A549 (cell line): ENCODE measurements around the gene MR1. TPM values are rescaled to one million over a fixed set of nuclear protein-coding genes. Genes with fewer than 3 reads are reported as not detected.

Source experiments
- ATAC-seq, 2 experiments: fragments of 200-7000 bp in 1 of 2; fragments of >200 bp in 1 of 2; cut with Nextera tagmentation in 1 of 2; cut with Tn5 transposase in 1 of 2; 3 replicates each; pipeline versions ENCODE4 v1.8.0 to v1.9.1; 2018 to 2020; ENCODE audit warnings: mild to moderate bottlenecking in 1 of 2, moderate library complexity in 1 of 2
- CTCF ChIA-PET: fragments of 300-600 bp; sonication (Branson Sonifier 250); formaldehyde crosslinking; extraction: SDS; loops from one replicate; lab custom pipeline; 2021; ENCODE audit warnings: antibody characterized with exemption, inconsistent platforms; lab: Yijun Ruan, JAX
- POLR2A ChIA-PET: fragments of 350-600 bp; formaldehyde crosslinking; extraction: SDS; loops from one replicate; lab custom pipeline; 2021; ENCODE audit warnings: antibody characterized with exemption, inconsistent platforms; lab: Yijun Ruan, JAX
- DNase-seq, 2 experiments: peaks; one replicate each; pipeline versions ENCODE4 v3.0.0 to v3.0.0-alpha.2; 2011 to 2016; ENCODE audit warnings: low read depth in 1 of 2, low spot score in 1 of 2
- FAIRE-seq: peaks from 2 replicates; lab custom pipeline; 2011; peaks lifted over from hg19 to GRCh38; lab: Jason Lieb, UNC
- H3K27ac ChIP-seq, 2 experiments: fragments of >200 bp; sonication (Bioruptor Twin); formaldehyde crosslinking; 3 replicates each; pipeline ENCODE4 v1.5.1; 2016 to 2017
- H3K4me1 ChIP-seq: fragments of >200 bp; sonication (Bioruptor Twin); formaldehyde crosslinking; 3 replicates; pipeline ENCODE4 v1.6.1; 2016
- H3K4me2 ChIP-seq: fragments of >200 bp; sonication (Bioruptor Twin); formaldehyde crosslinking; 3 replicates; pipeline ENCODE4 v1.6.1; 2016
- H3K4me3 ChIP-seq: fragments of >200 bp; sonication (Bioruptor Twin); formaldehyde crosslinking; 3 replicates; pipeline ENCODE4 v1.5.1; 2016
- H3K9me3 ChIP-seq: fragments of >200 bp; sonication (Bioruptor Twin); formaldehyde crosslinking; 3 replicates; pipeline ENCODE4 v1.6.1; 2016
- BCL3 ChIP-seq: fragments of >200 bp; sonication (Bioruptor Twin); formaldehyde crosslinking; IDR thresholded peaks from 3 replicates; pipeline ENCODE4 v1.6.1; 2016
- BHLHE40 ChIP-seq: IDR thresholded peaks from 2 replicates; pipeline ENCODE4 v1.6.1; 2012; ENCODE audit warnings: low read depth, low read length, inconsistent platforms
- CBX2 ChIP-seq: fragments of 200-600 bp; sonication (generic); IDR thresholded peaks from 2 replicates; pipeline ENCODE4 v1.6.1; 2016; ENCODE audit warnings: low read depth, mild to moderate bottlenecking, borderline replicate concordance
- EHF ChIP-seq: fragments of 250-450 bp; sonication (Bioruptor Pico); IDR thresholded peaks from 2 replicates; pipeline ENCODE4 v1.5.0; 2020; ENCODE audit warnings: mild to moderate bottlenecking
- EHMT2 ChIP-seq: fragments of 200-600 bp; sonication (generic); IDR thresholded peaks from 2 replicates; pipeline ENCODE4 v1.6.1; 2016; ENCODE audit warnings: antibody characterized with exemption, low read depth, mild to moderate bottlenecking, moderate library complexity
- FOSB ChIP-seq: fragments of 250-450 bp; sonication (Bioruptor Pico); IDR thresholded peaks from 2 replicates; pipeline ENCODE4 v1.5.0; 2020; ENCODE audit warnings: mild to moderate bottlenecking, moderate library complexity
- GATA3 ChIP-seq: IDR thresholded peaks from 2 replicates; pipeline ENCODE4 v1.6.1; 2012; ENCODE audit warnings: borderline replicate concordance
- HDAC2 ChIP-seq: fragments of 200-600 bp; sonication (generic); IDR thresholded peaks from 2 replicates; pipeline ENCODE4 v1.6.1; 2016
- HOXB13 ChIP-seq: fragments of 250-450 bp; sonication (Bioruptor Pico); IDR thresholded peaks from 2 replicates; pipeline ENCODE4 v1.5.0; 2020; ENCODE audit warnings: low read depth, mild to moderate bottlenecking, moderate library complexity
- JUN ChIP-seq, 2 experiments: fragments of >200 bp; sonication (Bioruptor Twin); formaldehyde crosslinking; IDR thresholded peaks; 2 replicates in 1 of 2; 3 replicates in 1 of 2; pipeline ENCODE4 v1.6.1; 2016 to 2017
- KDM5A ChIP-seq: fragments of 200-600 bp; sonication (generic); IDR thresholded peaks from 2 replicates; pipeline ENCODE4 v1.6.1; 2016; ENCODE audit warnings: antibody characterized with exemption, mild to moderate bottlenecking
- MYC ChIP-seq: IDR thresholded peaks from 2 replicates; pipeline ENCODE4 v1.6.1; 2012; ENCODE audit warnings: mild to moderate bottlenecking, inconsistent platforms, low read length, improper control_type of control experiment, borderline replicate concordance
- NPAS2 ChIP-seq: fragments of 250-450 bp; sonication (Bioruptor Pico); IDR thresholded peaks from 2 replicates; pipeline ENCODE4 v1.8.0; 2022; ENCODE audit warnings: mild to moderate bottlenecking, moderate library complexity, borderline replicate concordance
- NR3C1 ChIP-seq: fragments of >200 bp; sonication (Bioruptor Twin); formaldehyde crosslinking; IDR thresholded peaks from 3 replicates; pipeline ENCODE4 v1.6.1; 2017
- PBX3 ChIP-seq: IDR thresholded peaks from 2 replicates; pipeline ENCODE4 v1.6.1; 2012
- PHF8 ChIP-seq: fragments of 200-600 bp; sonication (generic); IDR thresholded peaks from 2 replicates; pipeline ENCODE4 v1.6.1; 2016; ENCODE audit warnings: low read depth, mild to moderate bottlenecking, antibody characterized with exemption, moderate library complexity, borderline replicate concordance
- POLR2A ChIP-seq: IDR thresholded peaks from 2 replicates; pipeline ENCODE4 v1.6.1; 2012; ENCODE audit warnings: mild to moderate bottlenecking, low read length
- RAD21 ChIP-seq, 2 experiments: fragments of >200 bp in 1 of 2; sonication (Bioruptor Twin) in 1 of 2; formaldehyde crosslinking in 1 of 2; IDR thresholded peaks in 1 of 2; conservative IDR thresholded peaks in 1 of 2; 2 replicates in 1 of 2; 3 replicates in 1 of 2; pipeline ENCODE4 v1.6.1; 2012 to 2018; ENCODE audit warnings: inconsistent platforms in 1 of 2
- REST ChIP-seq: fragments of 200-600 bp; sonication (generic); IDR thresholded peaks from 2 replicates; pipeline ENCODE4 v1.6.1; 2016; ENCODE audit warnings: antibody characterized with exemption, mild to moderate bottlenecking, moderate library complexity
- SREBF2 ChIP-seq: fragments of 450-650 bp; IDR thresholded peaks from 2 replicates; pipeline ENCODE4 v1.6.1; 2014; ENCODE audit warnings: mild to moderate bottlenecking, moderate library complexity
- WGBS: methylation state at CpG from one replicate; pipeline ENCODE4 v1.1.6; 2017; ENCODE audit errors: missing lambda C conversion rate; 5-methylcytosine and 5-hydroxymethylcytosine counted together
- polyA plus RNA-seq, 4 experiments: library from polyadenylated mRNA; depleted of rRNA in 3 of 4; stranded (reverse); fragments of >200 nt; fragmentation: RNase III in 1 of 4; extraction: RNeasy Plus Mini Kit Qiagen cat#74134 plus additional on column Dnase treatment in 1 of 4; gene quantifications; 2 replicates in 3 of 4; 3 replicates in 1 of 4; pipeline ENCODE4 v1.2.3, GENCODE V29; 2011 to 2017
- TF ChIP-seq, protein P1 (sequence below): fragments of 450-650 bp; IDR thresholded peaks from 2 replicates; pipeline ENCODE4 v1.6.1; 2014; ENCODE audit warnings: antibody characterized with exemption

MR1 gene
- polyA plus RNA-seq, 2 of the 4 experiments (the other 2 are of a cell fraction): 8.3 to 17.2 TPM

DNA sequence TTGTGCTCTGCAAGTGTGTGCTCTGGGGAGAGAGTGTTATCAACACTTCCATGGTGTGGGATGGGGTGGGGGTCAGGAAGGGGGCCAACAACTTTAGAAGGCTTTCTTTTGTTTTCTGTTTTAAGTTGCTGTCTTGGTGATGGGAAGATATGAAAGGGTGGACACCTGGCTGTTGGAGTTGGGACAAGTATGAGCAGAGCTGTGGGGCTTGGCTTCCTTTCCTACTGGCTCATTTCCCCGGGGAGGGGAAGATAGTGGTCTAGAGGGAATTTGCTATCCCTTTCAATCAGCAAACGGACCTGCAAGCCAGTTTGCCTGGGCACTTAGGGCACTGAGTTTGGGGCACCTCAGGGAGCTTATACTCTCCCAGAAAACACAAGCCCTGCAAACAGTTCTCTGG, 73.9 kb downstream of the MR1 start (continued):
- no peak for TF ChIP-seq REST
- TF ChIP-seq GATA3: no peak
- no peak for TF ChIP-seq BCL3
- no peak for TF ChIP-seq SREBF2
- no peak for TF ChIP-seq BHLHE40
- no peak for TF ChIP-seq POLR2A

GRCh38 chr1:181108304-181108867, 74.6 kb downstream of the MR1 start:
- CTCF ChIA-PET: interaction anchor here (1.0 to 48.3 kb wide), 6 partner anchors 7 to 227 kb away, joined by 3 to 774 read pairs (median 10); no protein-coding TSS in a partner anchor
- no peak for FAIRE-seq
- DNase-seq: no peak
- Histone ChIP-seq H3K4me3 (no peak overlapping the region), H3K9me3 (no peaks in the 10 kb centered on the region), H3K27ac (peak overlapping the region; percentile 93 to 98), H3K4me2 (peak overlapping the region; percentile 63), H3K4me1 (peaks cover 87% of the 10 kb centered on the region)
- 30% methylated on average over 7 of the region's 7 CpGs for WGBS
- no peak for ATAC-seq
- TF ChIP-seq PHF8 (no peak), EHMT2 (no peak), RAD21 (conservative IDR thresholded peaks at IDR 0.05 in 1 of 2, IDR thresholded peaks at IDR 0.05 in 1 of 2) (no peak), GATA3 (no peak), FOSB (no peak), JUN (IDR thresholded peaks at IDR 0.05) (no peak), HOXB13 (CRISPR knock-in tag) (no peak), NR3C1 (no peak), EHF (CRISPR knock-in tag) (no peak), CBX2 (no peak), NPAS2 (CRISPR knock-in tag) (no peak), KDM5A (no peak), MYC (no peak)
- POLR2A ChIA-PET: interaction anchor here (0.9 to 1.3 kb wide), 4 partner anchors 9 to 33 kb away, joined by 3 to 4 read pairs (median 3); no protein-coding TSS in a partner anchor

DNA sequence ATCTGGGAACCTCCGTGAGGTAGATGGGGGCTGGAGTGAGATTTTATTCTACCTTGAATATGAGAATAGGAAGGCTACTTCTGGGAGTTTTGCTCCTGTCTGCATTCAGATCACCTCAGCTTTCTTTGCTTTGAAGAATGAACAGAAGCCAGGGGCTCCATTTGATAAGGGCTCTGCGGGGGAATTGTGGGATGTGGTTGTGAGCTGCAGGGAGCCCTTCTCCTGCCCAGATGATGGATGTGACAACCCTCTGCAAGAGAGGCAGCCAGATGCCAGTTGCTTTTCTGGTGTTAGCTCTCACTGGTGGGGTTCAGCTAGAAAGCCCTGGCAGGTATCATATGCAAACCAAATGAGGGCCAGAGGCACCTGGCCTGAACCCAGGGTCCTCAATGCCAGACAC, 76.2 kb downstream of the MR1 start:
- H3K4me3 ChIP-seq: no peak overlapping the region
- no peak for FAIRE-seq
- WGBS: 94% methylated on average over 2 of the region's 2 CpGs
- ChIA-PET CTCF (interaction anchor here (0.9 to 48.3 kb wide), 5 partner anchors 11 to 315 kb away, joined by 3 to 774 read pairs (median 5); no protein-coding TSS in a partner anchor), POLR2A (interaction anchor here (1.0 to 1.3 kb wide), 2 partner anchors 26 kb away, joined by 3 read pairs; no protein-coding TSS in a partner anchor)
- no peak for DNase-seq
- peak overlapping the region; percentile 93 to 98 for H3K27ac ChIP-seq
- H3K4me2 ChIP-seq: no peak overlapping the region
- no peak for ATAC-seq
- TF ChIP-seq PBX3: no peak
- TF ChIP-seq HDAC2: no peak
- TF ChIP-seq GATA3: no peak
- TF ChIP-seq, protein P1, sequence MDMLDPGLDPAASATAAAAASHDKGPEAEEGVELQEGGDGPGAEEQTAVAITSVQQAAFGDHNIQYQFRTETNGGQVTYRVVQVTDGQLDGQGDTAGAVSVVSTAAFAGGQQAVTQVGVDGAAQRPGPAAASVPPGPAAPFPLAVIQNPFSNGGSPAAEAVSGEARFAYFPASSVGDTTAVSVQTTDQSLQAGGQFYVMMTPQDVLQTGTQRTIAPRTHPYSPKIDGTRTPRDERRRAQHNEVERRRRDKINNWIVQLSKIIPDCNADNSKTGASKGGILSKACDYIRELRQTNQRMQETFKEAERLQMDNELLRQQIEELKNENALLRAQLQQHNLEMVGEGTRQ: no peak
- TF ChIP-seq, all 56 proteins: peak for 0
- Histone ChIP-seq H3K9me3 (no peaks in the 10 kb centered on the region), H3K4me1 (peaks cover 93% of the 10 kb centered on the region)
